PC-3 (cell line): ENCODE measurements around the gene OCA2. TPM values are rescaled to one million over a fixed set of nuclear protein-coding genes. Genes with fewer than 3 reads are reported as not detected.

Experiments
- ATAC-seq: fragments of 200-7000 bp; cut with Tn5 transposase; 2 replicates; pipeline ENCODE4 v1.9.1; 2020; ENCODE audit warnings: mild to moderate bottlenecking, moderate library complexity
- BruUV-seq: library from RNA; stranded (reverse); fragments of 400-500 nt; replicated peaks from 2 replicates; lab custom pipeline; 2021; lab: Mats Ljungman, UMichigan
- CTCF ChIA-PET: fragments of 300-600 bp; sonication (Branson Sonifier 250); formaldehyde crosslinking; loops from one replicate; lab custom pipeline; 2022; ENCODE audit warnings: antibody characterized with exemption; lab: Charles Lee
- POLR2A ChIA-PET: fragments of 300-600 bp; sonication (Branson Sonifier 250); formaldehyde crosslinking; loops from one replicate; lab custom pipeline; 2022; ENCODE audit warnings: antibody characterized with exemption; ENCODE audit not compliant: unreplicated experiment; lab: Charles Lee
- DNase-seq: peaks from one replicate; pipeline ENCODE4 v3.0.0-alpha.2; 2015
- H2AFZ ChIP-seq: fragments of 300-600 bp; sonication (generic); 2 replicates; pipeline ENCODE4 v1.6.0; 2016; ENCODE audit warnings: antibody characterized with exemption, low read length
- H3F3A ChIP-seq: fragments of 300-600 bp; sonication (generic); one replicate; pipeline ENCODE4 v1.6.0; 2017; ENCODE audit warnings: antibody characterized with exemption, low read length, control low read depth, mild to moderate bottlenecking; ENCODE audit not compliant: unreplicated experiment
- H3K27ac ChIP-seq: fragments of 300-600 bp; sonication (generic); 2 replicates; pipeline ENCODE4 v1.5.1; 2016; ENCODE audit warnings: mild to moderate bottlenecking, low read length
- H3K27me3 ChIP-seq: fragments of 300-600 bp; sonication (generic); 2 replicates; pipeline ENCODE4 v1.6.1; 2016; ENCODE audit warnings: low read length, mixed read lengths
- H3K36me3 ChIP-seq: fragments of 300-600 bp; sonication (generic); 2 replicates; pipeline ENCODE4 v1.6.1; 2016; ENCODE audit warnings: low read depth, mixed run types, low read length, mixed read lengths
- H3K4me1 ChIP-seq: fragments of 300-600 bp; sonication (generic); 2 replicates; pipeline ENCODE4 v1.5.1; 2016; ENCODE audit warnings: low read length; ENCODE audit not compliant: insufficient read depth
- H3K4me2 ChIP-seq: fragments of 300-600 bp; sonication (generic); 2 replicates; pipeline ENCODE4 v1.6.0; 2016; ENCODE audit warnings: low read length
- H3K4me3 ChIP-seq: fragments of 300-600 bp; sonication (generic); 2 replicates; pipeline ENCODE4 v1.5.1; 2016; ENCODE audit warnings: mild to moderate bottlenecking, low read length, mixed read lengths
- H3K79me2 ChIP-seq: fragments of 300-600 bp; sonication (generic); 2 replicates; pipeline ENCODE4 v1.6.1; 2017; ENCODE audit warnings: low read length, mixed read lengths
- H3K9ac ChIP-seq: fragments of 300-600 bp; sonication (generic); 2 replicates; pipeline ENCODE4 v1.6.0; 2016; ENCODE audit warnings: mild to moderate bottlenecking, low read length
- H3K9me2 ChIP-seq: fragments of 300-600 bp; sonication (generic); replicated peaks from 2 replicates; pipeline ENCODE4 v1.6.1; 2016; ENCODE audit warnings: mixed run types, low read length, mixed read lengths
- H3K9me3 ChIP-seq: fragments of 300-600 bp; sonication (generic); 2 replicates; pipeline ENCODE4 v1.6.1; 2016; ENCODE audit warnings: low read length, mixed read lengths
- H4K20me1 ChIP-seq: fragments of 300-600 bp; sonication (generic); 2 replicates; pipeline ENCODE4 v1.6.1; 2016; ENCODE audit warnings: low read length, mixed read lengths
- EZH2 ChIP-seq: fragments of 300-600 bp; sonication (generic); IDR thresholded peaks from one replicate; pipeline ENCODE4 v1.6.1; 2017; ENCODE audit warnings: antibody characterized with exemption, mild to moderate bottlenecking, low read length; ENCODE audit not compliant: unreplicated experiment
- EZH2phosphoT487 ChIP-seq: fragments of 300-600 bp; sonication (generic); IDR thresholded peaks from 2 replicates; pipeline ENCODE4 v1.6.1; 2018; ENCODE audit warnings: mild to moderate bottlenecking, antibody characterized with exemption, low read length, borderline replicate concordance
- intact Hi-C: fragments of 100-400 bp; cut with micrococcal nuclease; formaldehyde crosslinking; loops from 2 replicates; pipeline ENCODE4 v1.9.0; 2023
- total RNA-seq: library from RNA; depleted of rRNA; stranded (reverse); fragments of >200 nt; gene quantifications from 2 replicates; pipeline ENCODE4 v1.2.3, GENCODE V29; 2014
- TF ChIP-seq, protein P1 (sequence below): fragments of 300-600 bp; sonication (generic); conservative IDR thresholded peaks from 2 replicates; pipeline ENCODE4 v1.5.1; 2017; ENCODE audit warnings: antibody characterized with exemption, low read depth, mild to moderate bottlenecking, low read length

The OCA2 gene
- total RNA-seq, 1 experiment from 2014 or later: not detected

GRCh38 chr15:28110481-28110881 lies 11.4 kb upstream of the OCA2 start:
- Histone ChIP-seq H3K79me2 (no peaks in the 10 kb centered on the region), H3K9me2 (no peaks in the 10 kb centered on the region), H4K20me1 (no peaks in the 10 kb centered on the region), H3K9me3 (no peaks in the 10 kb centered on the region), H3K4me2 (no peak overlapping the region), H2AFZ (no peak overlapping the region), H3K9ac (no peak overlapping the region), H3F3A (no peaks in the 10 kb centered on the region), H3K27me3 (peaks cover 14% of the 10 kb centered on the region), H3K4me3 (no peak overlapping the region), H3K36me3 (peaks cover 14% of the 10 kb centered on the region; the same call in 1 of the 2 replicates), H3K4me1 (no peaks in the 10 kb centered on the region), H3K27ac (no peak overlapping the region)
- intact Hi-C loops: no loop called here
- no peak for ATAC-seq
- BruUV-seq: no TSS peak
- DNase-seq: no peak
- ChIA-PET POLR2A (no interaction called here), CTCF (interaction anchor here (0.6 kb wide), 1 partner anchor 20 kb away, joined by 3 read pairs; no protein-coding TSS in a partner anchor)
- TF ChIP-seq EZH2phosphoT487 (no peak), EZH2 (no peak)
- TF ChIP-seq, protein P1, sequence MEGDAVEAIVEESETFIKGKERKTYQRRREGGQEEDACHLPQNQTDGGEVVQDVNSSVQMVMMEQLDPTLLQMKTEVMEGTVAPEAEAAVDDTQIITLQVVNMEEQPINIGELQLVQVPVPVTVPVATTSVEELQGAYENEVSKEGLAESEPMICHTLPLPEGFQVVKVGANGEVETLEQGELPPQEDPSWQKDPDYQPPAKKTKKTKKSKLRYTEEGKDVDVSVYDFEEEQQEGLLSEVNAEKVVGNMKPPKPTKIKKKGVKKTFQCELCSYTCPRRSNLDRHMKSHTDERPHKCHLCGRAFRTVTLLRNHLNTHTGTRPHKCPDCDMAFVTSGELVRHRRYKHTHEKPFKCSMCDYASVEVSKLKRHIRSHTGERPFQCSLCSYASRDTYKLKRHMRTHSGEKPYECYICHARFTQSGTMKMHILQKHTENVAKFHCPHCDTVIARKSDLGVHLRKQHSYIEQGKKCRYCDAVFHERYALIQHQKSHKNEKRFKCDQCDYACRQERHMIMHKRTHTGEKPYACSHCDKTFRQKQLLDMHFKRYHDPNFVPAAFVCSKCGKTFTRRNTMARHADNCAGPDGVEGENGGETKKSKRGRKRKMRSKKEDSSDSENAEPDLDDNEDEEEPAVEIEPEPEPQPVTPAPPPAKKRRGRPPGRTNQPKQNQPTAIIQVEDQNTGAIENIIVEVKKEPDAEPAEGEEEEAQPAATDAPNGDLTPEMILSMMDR: no peak

DNA sequence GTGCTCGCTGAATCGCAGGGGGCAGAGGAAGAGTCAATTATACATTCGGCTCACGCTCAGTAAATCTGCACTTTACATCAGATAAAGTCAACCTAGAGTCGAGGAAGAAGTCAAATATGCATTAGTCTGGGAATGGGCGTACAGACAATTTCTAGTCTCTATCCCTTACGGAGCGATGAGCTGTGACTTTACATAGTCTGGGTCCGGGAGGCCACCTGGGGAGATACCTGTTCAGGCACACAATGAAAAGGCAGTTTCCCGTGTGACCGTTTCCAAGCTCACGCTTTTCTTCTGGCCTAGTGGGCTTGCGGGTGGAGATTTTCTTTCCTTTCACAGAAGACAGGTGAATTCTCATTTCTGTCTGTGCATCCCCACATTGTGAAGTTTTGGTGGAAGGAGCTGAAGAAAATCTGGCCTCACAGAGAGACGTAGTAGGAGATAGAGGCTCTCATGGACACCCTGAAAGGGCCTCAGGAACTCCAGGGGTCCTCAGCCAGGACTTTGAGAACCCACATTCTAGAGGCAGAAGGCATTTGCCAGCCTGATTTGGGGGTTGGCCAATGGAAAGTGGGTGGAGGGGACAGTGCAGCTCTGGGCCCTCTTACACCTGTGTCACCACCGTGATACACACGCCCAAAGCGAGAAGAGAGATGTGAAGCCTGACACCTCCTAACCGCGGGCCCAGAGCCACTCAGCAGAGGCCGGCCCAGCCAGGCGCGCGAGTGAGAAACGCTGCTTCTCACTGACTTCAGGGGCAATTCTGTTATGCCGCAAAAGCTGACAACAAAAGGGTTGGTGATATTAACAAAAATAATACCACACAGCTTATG lies 10.7 kb upstream of the OCA2 start:
- no peak overlapping the region for H3K27ac ChIP-seq
- POLR2A ChIA-PET: no interaction called here
- H3K9me2 ChIP-seq: no peaks in the 10 kb centered on the region
- H3K4me2 ChIP-seq: no peak overlapping the region
- peaks cover 14% of the 10 kb centered on the region for H3K27me3 ChIP-seq
- H3K4me1 ChIP-seq: no peaks in the 10 kb centered on the region
- peaks cover 9% of the 10 kb centered on the region; the same call in 1 of the 2 replicates for H3K36me3 ChIP-seq
- H3F3A ChIP-seq: no peaks in the 10 kb centered on the region
- no peaks in the 10 kb centered on the region for H3K9me3 ChIP-seq
- no peak overlapping the region for H2AFZ ChIP-seq
- H3K79me2 ChIP-seq: no peaks in the 10 kb centered on the region
- intact Hi-C loops: no loop called here
- H4K20me1 ChIP-seq: no peaks in the 10 kb centered on the region
- TF ChIP-seq EZH2: no peak
- no peak overlapping the region for H3K9ac ChIP-seq
- no peak for ATAC-seq
- CTCF ChIA-PET: interaction anchor here (0.6 kb wide), 1 partner anchor 19 kb away, joined by 3 read pairs; no protein-coding TSS in a partner anchor
- BruUV-seq: no TSS peak
- no peak for DNase-seq
- H3K4me3 ChIP-seq: no peak overlapping the region

GRCh38 chr15:28107904-28108275 lies 8.8 kb upstream of the OCA2 start:
- no peak overlapping the region for H3K4me3 ChIP-seq
- H3F3A ChIP-seq: no peaks in the 10 kb centered on the region
- H3K27me3 ChIP-seq: peaks cover 14% of the 10 kb centered on the region
- no peak overlapping the region for H2AFZ ChIP-seq
- no peak overlapping the region for H3K4me2 ChIP-seq
- ATAC-seq (peak; percentile 29), DNase-seq (peak; percentile 17)
- H3K36me3 ChIP-seq: peaks cover 3% of the 10 kb centered on the region; the same call in 1 of the 2 replicates
- no peak overlapping the region for H3K9ac ChIP-seq
- H3K27ac ChIP-seq: no peak overlapping the region
- H3K9me3 ChIP-seq: no peaks in the 10 kb centered on the region
- intact Hi-C loops: no loop called here
- H3K4me1 ChIP-seq: no peaks in the 10 kb centered on the region
- H3K79me2 ChIP-seq: no peaks in the 10 kb centered on the region
- POLR2A ChIA-PET: no interaction called here
- H4K20me1 ChIP-seq: no peaks in the 10 kb centered on the region
- BruUV-seq: no TSS peak
- CTCF ChIA-PET: no interaction called here
- no peaks in the 10 kb centered on the region for H3K9me2 ChIP-seq
- TF ChIP-seq, protein P1: no peak
- TF ChIP-seq EZH2phosphoT487: no peak
- TF ChIP-seq EZH2: no peak
